GM18526 (cell line): ENCODE results near the gene AP2B1.

Source experiments
- POLR2A ChIP-seq: IDR thresholded peaks from 3 replicates; pipeline ENCODE4 v1.6.1; 2011; ENCODE audit not compliant: insufficient read length; ENCODE audit errors: extremely low read depth

The AP2B1 gene

DNA sequence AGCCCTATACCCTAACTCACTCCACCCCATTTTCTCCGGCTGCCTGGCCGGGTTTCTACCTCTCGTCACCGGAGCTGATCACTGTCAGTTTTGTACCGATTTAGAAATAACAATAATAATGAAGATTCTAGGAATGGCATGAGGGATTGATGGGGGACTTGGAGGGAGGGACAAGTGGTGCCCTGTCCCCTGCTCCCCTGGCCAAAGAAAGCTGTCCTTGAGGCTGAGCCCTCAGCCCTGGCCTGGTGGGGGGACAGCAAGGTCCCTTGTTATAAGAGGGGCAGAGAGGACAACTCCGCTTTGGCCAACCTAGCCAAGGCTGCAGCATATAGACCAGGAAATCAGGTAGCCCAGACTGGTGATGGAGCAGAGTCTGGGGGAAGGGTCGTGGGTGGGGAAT lies 155.4 kb downstream of the AP2B1 start:
- TF ChIP-seq POLR2A: no peak

DNA sequence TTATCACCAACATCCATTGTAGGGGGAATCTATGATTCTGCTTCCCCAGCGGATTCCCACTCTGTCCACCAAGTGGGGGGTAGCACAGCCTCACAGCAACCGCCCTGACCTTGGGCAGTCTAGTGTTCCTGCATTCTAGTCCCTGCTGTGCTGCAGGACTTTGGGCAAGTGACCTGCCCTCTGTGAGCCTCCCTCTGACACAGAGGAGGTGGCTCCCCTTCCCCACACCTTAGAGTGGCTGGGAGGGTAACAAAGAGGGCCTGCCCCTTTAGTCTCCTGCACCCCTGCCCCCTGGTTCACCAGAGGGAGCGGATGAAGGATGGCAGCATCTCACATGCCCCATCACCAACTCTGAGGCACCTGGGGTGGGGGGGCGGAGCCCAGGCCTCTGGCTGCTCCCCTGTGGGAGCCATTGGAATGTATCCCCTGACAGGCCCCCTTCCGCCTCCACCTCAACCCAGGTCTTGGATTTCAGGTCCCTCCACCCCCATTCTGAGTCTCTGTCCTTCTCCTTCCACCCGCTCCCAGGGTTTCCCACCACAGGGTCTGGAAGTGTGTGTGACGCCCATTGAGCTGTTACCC lies 155.9 kb downstream of the AP2B1 start:
- no peak for TF ChIP-seq POLR2A

DNA sequence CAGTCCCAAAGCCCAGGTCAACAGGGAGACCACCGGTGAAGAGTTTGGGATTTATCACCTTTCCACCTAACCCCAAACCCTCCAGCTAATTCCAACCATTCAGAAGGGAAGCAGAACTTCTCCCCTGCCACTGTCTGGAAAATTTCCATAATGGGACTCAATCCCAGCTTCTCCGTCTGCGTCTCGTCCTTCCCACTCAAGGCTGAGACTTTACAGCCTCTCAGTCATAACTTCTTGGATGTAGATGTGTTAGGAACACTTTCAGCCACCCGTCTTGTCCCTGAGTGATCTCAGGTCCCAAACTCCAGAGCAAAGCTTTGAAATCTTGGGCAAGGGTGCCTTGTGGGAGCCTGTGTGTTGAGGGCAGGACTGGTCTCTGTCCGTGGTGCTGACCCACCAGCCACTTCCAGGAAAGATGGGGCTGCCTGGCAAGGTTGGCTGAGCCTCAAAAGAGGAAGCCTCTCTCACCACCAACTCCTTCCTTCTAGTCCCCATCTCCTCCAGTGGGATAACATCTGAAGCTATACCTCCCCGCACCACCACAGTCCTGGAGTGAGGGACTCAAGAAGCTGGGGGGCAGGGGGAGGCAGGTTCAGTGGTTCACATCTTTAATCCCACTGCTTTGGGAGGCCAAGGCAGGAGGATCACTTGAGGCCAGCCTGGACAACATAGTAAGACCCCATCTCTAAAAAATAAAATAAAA lies 156.7 kb downstream of the AP2B1 start:
- no peak for TF ChIP-seq POLR2A

DNA sequence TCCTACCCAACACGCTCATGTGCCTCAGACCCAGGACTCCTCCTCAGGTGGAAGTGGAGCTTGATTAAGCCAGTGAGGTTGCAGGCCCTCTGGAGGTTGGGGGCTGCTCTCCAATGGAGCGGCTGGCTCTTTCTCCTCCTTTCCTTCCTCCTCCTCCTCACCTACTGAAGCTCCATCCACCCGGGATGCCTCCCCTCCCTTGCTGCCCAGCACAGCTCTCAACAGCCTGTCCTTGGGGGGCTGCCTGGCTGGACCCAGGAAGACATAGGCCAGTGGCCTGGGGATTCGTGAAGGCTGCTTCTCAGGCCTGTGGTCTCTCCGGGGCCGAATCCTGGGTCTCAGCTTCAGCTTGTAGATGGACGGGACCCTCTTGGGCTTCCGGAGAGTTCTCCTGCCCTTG lies 157.7 kb downstream of the AP2B1 start:
- no peak for TF ChIP-seq POLR2A

DNA sequence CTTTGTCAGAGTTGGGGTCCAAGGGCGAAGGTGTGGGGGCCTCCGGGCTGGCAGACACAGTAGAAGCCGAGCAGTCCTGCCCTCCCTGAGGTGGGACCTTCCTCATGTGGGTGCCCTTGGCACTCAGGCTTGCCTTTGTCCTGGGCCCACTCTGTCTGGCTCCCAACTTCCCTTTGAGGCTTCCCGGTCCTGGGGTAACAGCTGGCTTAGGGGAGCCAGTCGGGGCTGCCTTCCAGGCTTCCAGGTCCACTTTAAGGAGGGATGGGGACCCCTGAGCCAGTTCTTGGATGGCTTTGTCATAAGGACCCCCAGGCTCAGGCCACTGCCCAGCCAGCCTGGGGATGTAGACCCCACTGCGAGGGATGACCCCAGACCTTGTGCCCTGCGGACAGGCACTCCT lies 158.1 kb downstream of the AP2B1 start:
- TF ChIP-seq POLR2A: no peak

DNA sequence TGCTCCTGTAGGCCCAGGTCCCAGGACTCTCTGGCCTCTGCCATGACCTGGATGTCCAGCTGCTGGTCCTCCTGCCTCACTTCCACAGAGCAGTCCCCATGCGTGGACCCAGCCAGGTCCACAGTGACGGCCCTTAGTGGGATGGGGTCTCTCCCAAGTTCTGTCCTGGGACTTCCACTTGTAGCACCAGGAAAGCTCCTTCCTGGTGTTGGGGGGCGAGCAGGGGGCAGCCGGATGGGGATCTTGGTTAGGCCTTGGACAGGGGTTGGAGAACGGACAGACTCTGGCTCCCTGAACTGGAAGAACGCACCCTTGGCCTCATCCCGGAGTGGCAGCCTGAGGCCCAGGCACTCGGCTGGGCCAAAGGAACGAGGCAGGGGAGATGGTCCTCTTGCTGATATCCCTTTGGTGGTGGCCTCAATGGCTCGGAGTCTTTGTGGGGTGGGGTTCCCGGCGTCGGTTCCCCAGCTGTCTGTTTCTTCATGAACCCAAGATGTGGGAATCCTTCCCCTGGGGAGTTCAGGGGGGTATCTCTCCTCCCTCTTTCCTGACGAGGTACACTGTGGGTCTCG lies 158.7 kb downstream of the AP2B1 start:
- TF ChIP-seq POLR2A: no peak

DNA sequence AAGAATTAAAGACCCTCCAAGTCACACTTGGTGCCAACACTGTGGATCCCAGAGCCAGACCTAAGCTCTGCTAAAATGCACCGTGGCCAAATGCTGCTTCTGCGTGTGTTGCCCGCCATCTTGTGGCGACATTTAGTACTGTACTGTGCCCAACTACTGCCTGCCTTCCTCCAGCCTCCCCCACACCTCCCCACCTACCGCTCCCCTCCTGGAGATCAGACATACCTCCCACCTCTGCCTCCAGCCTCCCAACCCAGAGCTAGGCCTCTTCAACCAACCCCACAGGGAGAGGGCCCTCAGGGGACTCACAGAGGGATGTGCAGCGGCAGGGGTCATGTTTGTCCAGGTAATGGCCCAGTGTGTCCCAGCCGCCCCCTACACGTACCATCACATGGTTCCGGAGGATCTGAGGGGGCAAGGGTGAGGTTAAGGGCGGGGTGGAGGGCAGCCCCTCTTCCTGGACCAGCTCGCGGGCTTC lies 160.5 kb downstream of the AP2B1 start:
- TF ChIP-seq POLR2A: no peak

DNA sequence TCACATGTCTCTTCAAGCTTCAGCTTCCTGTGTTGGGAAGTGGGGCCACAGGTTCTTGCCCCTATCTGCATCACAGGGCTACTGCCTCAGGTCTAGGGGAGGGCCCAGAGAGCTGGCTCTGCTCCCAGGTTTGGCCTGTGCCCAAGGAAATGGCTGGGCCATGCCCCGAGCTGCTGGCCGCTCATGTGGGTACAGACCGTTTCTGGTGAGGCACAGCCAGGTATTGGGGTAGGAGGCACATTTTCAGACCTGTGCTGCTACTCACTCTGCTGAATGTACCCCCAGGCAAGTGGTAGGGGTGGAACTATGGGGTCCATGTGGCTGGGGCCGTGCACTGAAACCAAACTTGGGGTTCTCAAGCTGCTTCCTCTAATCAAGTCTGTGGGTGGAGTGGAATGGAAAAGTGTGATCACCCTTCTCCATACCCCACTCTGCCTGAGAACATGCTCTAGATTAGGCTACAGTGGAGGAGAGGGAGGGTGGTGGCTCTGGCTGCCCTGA lies 161.3 kb downstream of the AP2B1 start:
- no peak for TF ChIP-seq POLR2A

DNA sequence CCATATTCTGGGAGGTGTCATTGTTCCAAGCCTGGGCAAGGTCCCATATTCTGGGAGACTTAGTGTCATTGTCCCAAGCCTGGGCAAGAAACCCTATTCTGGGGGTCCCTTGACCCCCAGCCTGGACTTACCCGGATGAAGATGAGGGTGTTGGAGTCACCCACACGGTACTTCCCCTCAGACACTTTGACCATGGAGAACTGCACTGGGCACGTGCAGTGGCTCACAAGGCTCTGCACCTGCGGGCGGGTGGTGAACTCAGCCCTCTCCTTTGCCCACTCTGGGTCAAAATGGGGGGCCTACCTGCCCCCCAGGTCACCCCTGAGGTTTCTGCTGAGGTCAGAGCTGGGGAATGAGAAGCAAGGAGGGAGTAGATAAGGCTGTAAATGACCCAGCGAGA lies 161.9 kb downstream of the AP2B1 start:
- TF ChIP-seq POLR2A: no peak

DNA sequence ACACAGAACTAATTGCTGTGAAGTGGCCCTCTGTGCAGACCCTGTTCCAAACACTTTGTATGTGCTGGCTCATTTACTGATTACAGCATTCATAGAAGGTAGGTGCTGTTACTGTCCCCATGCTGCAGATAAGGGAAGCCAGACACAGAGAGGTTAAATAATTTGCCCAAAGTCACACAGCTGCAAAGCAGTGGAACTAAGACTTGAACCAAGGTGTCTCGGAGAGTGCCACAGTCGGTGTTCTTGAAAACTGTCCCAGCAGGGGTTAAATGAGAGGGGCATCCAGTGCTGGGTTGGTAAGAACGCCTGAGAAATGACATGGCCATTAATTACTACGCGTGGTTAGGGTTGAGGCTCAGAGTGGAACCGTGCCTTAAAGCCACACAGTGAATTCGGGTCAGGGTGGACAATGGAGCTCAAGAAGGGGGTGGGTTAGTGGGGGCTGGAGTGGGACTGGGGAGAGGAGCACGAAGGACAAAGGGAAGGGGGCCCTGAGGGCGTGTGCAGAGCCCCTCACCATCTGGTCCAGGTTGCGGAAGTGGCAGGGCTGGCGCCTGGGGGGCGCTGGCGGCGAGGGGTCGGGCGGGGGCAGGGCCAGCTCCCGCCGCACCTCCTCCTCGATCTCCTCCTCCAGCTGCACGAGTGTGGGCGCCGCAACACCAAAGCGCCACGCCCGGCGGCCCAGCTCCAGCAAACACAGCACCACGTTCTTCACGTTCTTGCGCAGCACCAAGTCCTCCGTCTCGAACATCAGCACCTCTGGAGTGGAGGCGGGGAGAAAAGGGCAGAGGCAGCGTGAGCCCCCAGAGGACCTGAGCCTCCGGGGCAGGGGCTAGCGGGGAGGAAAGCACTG lies 162.7 kb downstream of the AP2B1 start:
- no peak for TF ChIP-seq POLR2A

DNA sequence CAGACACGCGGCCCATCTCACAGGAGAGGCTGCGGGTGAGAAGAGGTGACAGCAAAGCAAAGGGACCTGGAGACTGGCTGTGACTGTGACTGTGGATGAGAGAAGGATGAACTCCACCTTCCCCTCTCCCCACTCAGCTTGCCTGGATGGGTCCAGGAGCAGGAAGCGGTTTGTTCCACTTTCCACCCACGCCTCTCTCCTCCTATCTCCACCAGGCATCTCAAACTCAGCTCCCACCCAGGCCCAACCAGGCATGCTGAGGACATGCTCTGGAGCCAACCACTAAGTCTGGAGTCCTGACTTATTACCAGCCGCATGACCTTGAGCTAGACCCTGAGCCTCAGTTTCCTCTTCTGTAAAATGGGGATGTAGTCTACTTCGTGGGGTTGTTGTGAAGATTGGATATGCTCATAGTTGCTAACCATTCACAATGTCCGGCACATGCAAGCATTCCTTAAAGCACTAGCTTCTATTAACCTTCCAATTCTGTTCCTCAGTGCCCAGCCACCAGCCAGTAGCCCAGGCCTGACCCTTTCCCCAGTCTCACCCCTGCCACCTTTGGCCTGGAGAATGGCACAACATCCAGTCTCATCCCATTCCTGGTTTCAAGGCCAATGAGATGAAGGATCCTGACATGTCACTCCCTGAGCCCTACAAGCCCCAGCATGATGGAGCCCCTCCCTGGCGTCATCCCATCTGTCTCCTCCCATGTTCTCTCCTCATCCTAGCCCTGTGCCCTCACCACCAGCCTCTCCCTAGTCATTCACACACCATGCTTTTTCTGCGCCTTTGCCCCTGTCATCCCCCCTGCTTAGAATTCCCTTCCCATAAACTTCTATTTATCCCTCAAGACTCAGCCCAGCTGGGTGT lies 163.6 kb downstream of the AP2B1 start:
- no peak for TF ChIP-seq POLR2A

DNA sequence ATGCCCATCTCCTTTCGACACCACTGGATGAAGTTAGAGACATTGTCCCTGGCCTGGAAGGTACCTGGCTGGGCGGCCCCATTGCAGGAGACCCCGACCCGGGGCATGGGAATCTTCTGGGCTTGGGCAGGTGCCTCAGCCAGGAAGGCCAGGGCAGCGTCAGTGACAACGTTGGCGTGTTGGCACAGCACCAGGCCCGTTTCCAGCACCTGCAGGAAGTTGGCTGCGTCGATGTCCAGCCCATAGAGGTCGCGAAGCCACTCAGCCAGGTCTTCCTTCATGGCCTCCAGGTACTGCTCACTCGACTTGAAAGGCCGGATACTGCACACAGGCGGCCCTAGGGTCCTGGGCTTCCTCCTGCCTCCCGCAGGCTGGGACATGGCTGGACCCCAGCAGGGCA lies 165.3 kb downstream of the AP2B1 start:
- TF ChIP-seq POLR2A: no peak

DNA sequence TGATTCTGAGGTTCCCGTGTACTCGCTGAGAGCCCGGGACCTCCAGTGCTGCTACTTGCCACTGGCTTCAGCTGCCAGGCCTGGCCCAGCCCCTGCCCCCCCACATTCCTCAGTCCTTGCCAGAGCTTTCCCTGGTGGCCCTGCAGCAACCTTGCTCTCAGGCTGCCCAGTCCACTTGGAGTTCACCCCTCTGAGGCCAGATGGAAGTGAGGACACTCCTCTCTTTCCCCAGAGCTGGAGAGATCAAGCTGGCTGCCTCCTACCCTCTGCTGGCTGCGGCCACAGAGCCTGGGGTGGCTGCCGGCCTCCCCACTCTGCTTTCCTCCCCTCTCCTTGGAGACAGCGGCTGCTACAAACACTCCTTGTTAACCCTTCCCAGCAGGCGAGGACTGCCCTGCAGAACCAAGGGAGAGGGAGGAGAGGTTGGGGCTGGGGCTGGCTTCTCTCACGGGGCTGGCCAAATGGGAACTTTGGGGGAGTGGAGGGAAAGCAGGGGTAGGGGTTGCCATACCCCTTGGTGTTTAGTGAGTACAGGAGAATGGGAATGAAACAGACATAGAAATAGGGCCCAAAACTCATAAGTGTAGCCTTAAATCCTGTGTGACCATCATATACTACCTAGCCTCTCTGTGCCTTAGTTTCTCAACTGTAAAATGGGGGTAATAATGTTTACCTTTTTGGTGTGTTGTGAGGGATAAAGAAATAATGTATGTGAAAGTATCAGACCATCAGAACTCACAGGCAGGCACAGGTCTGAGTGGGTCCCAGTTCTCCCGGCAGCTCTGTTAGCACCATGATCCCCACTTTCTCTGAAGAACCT lies 166.0 kb downstream of the AP2B1 start, which contains the start of gene GAS2L2:
TSS of gene GAS2L2 (minus strand) at position 295 of the 820 bp plus-strand sequence. CDS start 389 bp downstream, outside the sequence.
- TF ChIP-seq POLR2A: no peak

DNA sequence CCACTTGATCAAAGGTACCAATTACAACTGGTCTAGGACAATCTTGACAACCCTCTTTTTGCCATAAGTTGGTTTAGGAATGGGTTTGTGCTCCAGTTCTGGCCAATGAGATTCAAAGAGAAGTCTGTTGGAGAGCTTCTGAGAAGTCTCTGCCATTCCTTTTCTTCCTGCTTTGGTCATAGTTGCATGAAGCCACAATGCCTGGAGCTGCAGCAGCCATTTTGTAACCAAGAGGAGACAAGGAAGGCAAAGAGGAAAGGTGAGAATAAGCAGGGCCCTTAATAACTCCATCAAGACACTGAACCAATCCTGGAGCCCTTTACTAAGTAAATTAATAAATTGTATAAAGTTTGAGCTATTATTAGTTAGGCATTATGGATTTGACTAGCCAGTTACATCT lies 170.1 kb downstream of the AP2B1 start:
- no peak for TF ChIP-seq POLR2A
